ENCODE data around the gene LACTBL1. TPM values are rescaled to one million over a fixed set of nuclear protein-coding genes. Genes with fewer than 3 reads are reported as not detected.

The LACTBL1 gene
- total RNA-seq, 1 experiment from 2014 or later = not detected

DNA sequence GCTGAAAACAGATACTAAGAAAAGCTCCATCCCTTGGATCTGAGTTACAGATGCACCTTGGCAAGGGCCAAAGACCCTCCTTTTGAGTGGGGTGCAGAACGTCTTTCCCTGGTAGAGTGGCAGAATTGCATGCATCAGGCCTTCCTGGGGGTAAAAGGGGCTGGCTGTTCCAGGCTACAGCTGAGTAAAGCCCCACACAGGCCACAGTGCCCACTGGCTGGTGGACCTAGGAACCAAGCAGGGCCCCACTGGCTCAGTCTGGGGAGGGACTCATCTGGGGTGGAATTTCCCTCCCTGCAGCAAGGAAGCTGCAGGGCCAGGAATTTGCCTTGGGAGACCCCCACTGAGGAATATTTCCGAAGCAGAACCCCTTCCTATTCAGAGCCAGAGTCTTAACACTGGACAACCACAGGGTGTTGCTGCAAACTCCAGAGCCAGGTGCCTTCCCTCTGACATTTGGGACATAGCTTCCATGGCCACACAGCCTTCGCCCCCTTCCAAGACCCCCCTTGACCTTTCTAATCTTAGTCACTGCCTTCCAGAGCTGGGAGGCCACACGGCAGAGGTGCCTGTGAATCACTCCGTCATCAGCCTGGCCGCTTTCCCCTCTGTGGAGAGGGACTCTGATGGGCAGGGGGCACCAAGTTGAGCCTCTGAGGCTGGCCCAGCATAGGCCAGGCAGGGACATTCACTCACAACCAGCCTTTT, 52.5 kb downstream of the LACTBL1 start:
- no peak overlapping the region for H3K27ac ChIP-seq (ENCODE audit: insufficient read length, low read depth, low read length)
- H3T11ph ChIP-seq (ENCODE audit: low read length) = no peak overlapping the region
- H3K14ac ChIP-seq (ENCODE audit: insufficient read depth, low read length) = no peak overlapping the region
- no peak overlapping the region for H2BK12ac ChIP-seq (ENCODE audit: insufficient read length, low read depth, low read length)
- no peaks in the 10 kb centered on the region for H3K4me1 ChIP-seq (ENCODE audit: insufficient read depth, low read length)
- no peak overlapping the region for H4K8ac ChIP-seq (replicated peaks; ENCODE audit: insufficient read length, low read depth, low read length)
- H2BK15ac ChIP-seq (ENCODE audit: low read depth, low read length) = no peak overlapping the region
- H3K4ac ChIP-seq (ENCODE audit: low read depth, low read length) = no peak overlapping the region
- Mint-ChIP-seq H3K27ac (no peak overlapping the region; a peak in 1 of 7 replicates), H3K4me1 (peaks cover 8 to 16% of the 10 kb centered on the region in 2 experiments), H3K36me3 (ENCODE audit: insufficient read depth in 1 of 3, low read depth in 3 of 3) (no peaks in the 10 kb centered on the region), H3K9me3 (no peaks in the 10 kb centered on the region), H3K4me3 (no peak overlapping the region), H3K27me3 (ENCODE audit: low read depth) (no peaks in the 10 kb centered on the region; the same call in none of the 2 replicates)
- no peak overlapping the region for H3K9ac ChIP-seq (ENCODE audit: extremely low read depth, insufficient read length, low read length)
- H3K56ac ChIP-seq (ENCODE audit: insufficient read length, low read depth, low read length) = no peak overlapping the region
- no peaks in the 10 kb centered on the region for H3K79me2 ChIP-seq (ENCODE audit: insufficient read depth, low read length)
- DNase-seq = no peak
- no peaks in the 10 kb centered on the region for H3K79me1 ChIP-seq (ENCODE audit: insufficient read depth, low read depth, low read length, poor library complexity, severe bottlenecking)
- H3K9me3 ChIP-seq (ENCODE audit: control insufficient read depth, low read depth, low read length) = no peaks in the 10 kb centered on the region
- H3K18ac ChIP-seq (ENCODE audit: insufficient read length, low read depth, low read length) = no peak overlapping the region
- no peak overlapping the region for H4K5ac ChIP-seq (ENCODE audit: insufficient read length, low read depth, low read length)
- no peak overlapping the region for H2BK5ac ChIP-seq (ENCODE audit: insufficient read length, low read length)
- H4K91ac ChIP-seq (ENCODE audit: insufficient read length, low read depth, low read length) = no peak overlapping the region
- no peaks in the 10 kb centered on the region for H3K23me2 ChIP-seq (ENCODE audit: insufficient read length, low read depth, low read length, poor library complexity, severe bottlenecking)
- no peaks in the 10 kb centered on the region for H4K20me1 ChIP-seq (ENCODE audit: control insufficient read depth, insufficient read depth, insufficient read length)
- no CpG with 5 or more reads among the region's 6 CpGs for WGBS (ENCODE audit: extremely low coverage, insufficient read length, low lambda C conversion rate)
- no peaks in the 10 kb centered on the region for H3K27me3 ChIP-seq (ENCODE audit: insufficient read depth, low read length)
- no peak overlapping the region for H2AFZ ChIP-seq (ENCODE audit: low read length)
- no peak overlapping the region for H3K23ac ChIP-seq (ENCODE audit: insufficient read length, low read depth, low read length)
- H2BK20ac ChIP-seq (ENCODE audit: low read depth, low read length, poor library complexity, severe bottlenecking) = no peak overlapping the region
- no peak overlapping the region for H3K4me2 ChIP-seq (ENCODE audit: insufficient read depth, insufficient read length, low read length)
- H2AK5ac ChIP-seq (ENCODE audit: insufficient read length, low read length) = no peak overlapping the region
- no peak overlapping the region for H2BK120ac ChIP-seq (ENCODE audit: low read depth, low read length, poor library complexity, severe bottlenecking)
- TF ChIP-seq CTCF (conservative IDR thresholded peaks at IDR 0.05) = no peak
